SK-N-SH (cell line): ENCODE results near the gene DNM2. TPM values are rescaled to one million over a fixed set of nuclear protein-coding genes. Genes with fewer than 3 reads are reported as not detected.

Experiments used
- CTCF ChIA-PET: fragments of 300-600, 350-600 bp; formaldehyde crosslinking; extraction: SDS; loops from one replicate; lab custom pipeline; 2021; lab: Yijun Ruan, JAX
- POLR2A ChIA-PET: fragments of 350-600 bp; sonication (Branson Sonifier 250); formaldehyde crosslinking; extraction: SDS; loops from one replicate; lab custom pipeline; 2020; ENCODE audit warnings: antibody characterized with exemption, inconsistent platforms; lab: Yijun Ruan, JAX
- DNase-seq: peaks from one replicate; pipeline ENCODE4 v3.0.0; 2012
- H2AFZ ChIP-seq: fragments of 200-600 bp; sonication (generic); 2 replicates; pipeline ENCODE4 v1.8.1; 2016; ENCODE audit warnings: antibody characterized with exemption, mild to moderate bottlenecking, low read depth
- H3F3A ChIP-seq: fragments of 200-600 bp; sonication (generic); replicated peaks from 2 replicates; pipeline ENCODE3; 2016; ENCODE audit warnings: antibody characterized with exemption, mild to moderate bottlenecking; ENCODE audit not compliant: insufficient read depth
- H3K27ac ChIP-seq, 2 experiments: fragments of 200-500 bp in 1 of 2; fragments of 200-600 bp in 1 of 2; sonication (Bioruptor generic) in 1 of 2; sonication (generic), shearing (Covaris generic) in 1 of 2; 2 replicates each; pipeline versions ENCODE4 v1.5.1 to v1.6.1; 2014 to 2016; ENCODE audit warnings: low read depth in 2 of 2, inconsistent platforms in 1 of 2, low read length in 1 of 2, mild to moderate bottlenecking in 1 of 2, mixed read lengths in 1 of 2
- H3K27me3 ChIP-seq: fragments of 200-600 bp; sonication (generic), shearing (Covaris generic); 2 replicates; pipeline ENCODE4 v1.6.1; 2016; ENCODE audit warnings: mixed run types; ENCODE audit not compliant: insufficient read depth
- H3K36me3 ChIP-seq, 2 experiments: fragments of 200-500 bp in 1 of 2; fragments of 200-600 bp in 1 of 2; sonication (Bioruptor generic) in 1 of 2; sonication (generic) in 1 of 2; replicated peaks in 1 of 2; 2 replicates each; pipeline versions ENCODE3 to v1.5.1; 2014 to 2016; ENCODE audit warnings: low read length in 1 of 2, mild to moderate bottlenecking in 1 of 2; ENCODE audit not compliant: insufficient read depth in 2 of 2, control insufficient read depth in 1 of 2
- H3K4me1 ChIP-seq, 2 experiments: fragments of 200-500 bp in 1 of 2; fragments of 200-600 bp in 1 of 2; sonication (Bioruptor generic) in 1 of 2; sonication (generic), shearing (Covaris generic) in 1 of 2; 2 replicates each; pipeline versions ENCODE4 v1.5.1 to v1.6.1; 2014 to 2016; ENCODE audit warnings: low read depth in 1 of 2, low read length in 1 of 2, mixed run types in 1 of 2; ENCODE audit not compliant: insufficient read depth in 2 of 2, control insufficient read depth in 1 of 2
- H3K4me2 ChIP-seq: fragments of 200-600 bp; sonication (generic), shearing (Covaris generic); 2 replicates; pipeline ENCODE4 v1.6.1; 2017; ENCODE audit warnings: mixed run types
- H3K4me3 ChIP-seq, 2 experiments: fragments of 200-500 bp in 1 of 2; fragments of 200-600 bp in 1 of 2; sonication (Bioruptor generic) in 1 of 2; sonication (generic), shearing (Covaris generic) in 1 of 2; 2 replicates each; pipeline versions ENCODE4 v1.5.1 to v1.8.1; 2014 to 2016; ENCODE audit warnings: low read depth in 2 of 2, inconsistent platforms in 1 of 2, low read length in 1 of 2, mild to moderate bottlenecking in 1 of 2, mixed read lengths in 1 of 2, moderate library complexity in 1 of 2
- H3K79me2 ChIP-seq: fragments of 200-600 bp; sonication (generic); 2 replicates; pipeline ENCODE4 v1.8.1; 2017; ENCODE audit warnings: mild to moderate bottlenecking; ENCODE audit not compliant: insufficient read depth
- H3K9ac ChIP-seq: fragments of 200-600 bp; sonication (generic); 2 replicates; pipeline ENCODE4 v1.6.1; 2017; ENCODE audit warnings: mixed run types
- H3K9me2 ChIP-seq: fragments of 200-600 bp; sonication (generic); 2 replicates; pipeline ENCODE4 v1.6.1; 2017; ENCODE audit warnings: mixed run types
- H3K9me3 ChIP-seq: fragments of 200-600 bp; sonication (generic); 2 replicates; pipeline ENCODE4 v1.6.1; 2017; ENCODE audit warnings: mixed run types, mild to moderate bottlenecking, moderate library complexity
- H4K20me1 ChIP-seq: fragments of 200-600 bp; sonication (generic); 2 replicates; pipeline ENCODE4 v1.6.1; 2017; ENCODE audit warnings: mild to moderate bottlenecking, mixed run types; ENCODE audit not compliant: insufficient read depth
- EP300 ChIP-seq, 2 experiments: IDR thresholded peaks; 2 replicates each; pipeline versions ENCODE4 v1.4.0 to v1.6.1; 2012; ENCODE audit warnings: borderline replicate concordance in 1 of 2, low read depth in 1 of 2, low read length in 1 of 2
- EZH2phosphoT487 ChIP-seq: fragments of 200-600 bp; sonication (generic); IDR thresholded peaks from 2 replicates; pipeline ENCODE4 v1.6.1; 2017; ENCODE audit warnings: low read depth, mixed run types, mild to moderate bottlenecking, antibody characterized with exemption, moderate library complexity, borderline replicate concordance
- GATA2 ChIP-seq: sonication (generic); formaldehyde crosslinking; IDR thresholded peaks from 2 replicates; pipeline ENCODE4 v1.5.0; 2020; ENCODE audit warnings: mild to moderate bottlenecking, missing genetic modification reagents
- MAX ChIP-seq: IDR thresholded peaks from 2 replicates; pipeline ENCODE4 v1.4.0; 2012; ENCODE audit warnings: low read depth
- MEF2A ChIP-seq: IDR thresholded peaks from 2 replicates; pipeline ENCODE4 v1.4.0; 2012; ENCODE audit warnings: low read depth, borderline replicate concordance
- MXI1 ChIP-seq: IDR thresholded peaks from 2 replicates; pipeline ENCODE4 v1.6.1; 2012; ENCODE audit warnings: mild to moderate bottlenecking, low read depth, low read length, improper control_type of control experiment
- RAD21 ChIP-seq: IDR thresholded peaks from 2 replicates; pipeline ENCODE4 v1.6.1; 2012; ENCODE audit warnings: mild to moderate bottlenecking, low read length
- RCOR1 ChIP-seq: fragments of 150-350 bp; IDR thresholded peaks from 2 replicates; pipeline ENCODE4 v1.6.1; 2017; ENCODE audit warnings: antibody characterized with exemption, low read length
- RFX5 ChIP-seq: IDR thresholded peaks from 2 replicates; pipeline ENCODE4 v1.6.1; 2012; ENCODE audit warnings: mild to moderate bottlenecking, improper control_type of control experiment, low read length
- TAF1 ChIP-seq: IDR thresholded peaks from 2 replicates; pipeline ENCODE4 v1.6.1; 2012; ENCODE audit warnings: low read depth, mild to moderate bottlenecking, low read length, moderate library complexity, borderline replicate concordance
- TEAD4 ChIP-seq: IDR thresholded peaks from 2 replicates; pipeline ENCODE4 v1.4.0; 2012; ENCODE audit warnings: mild to moderate bottlenecking, borderline replicate concordance; ENCODE audit not compliant: insufficient read depth
- WGBS: methylation state at CpG from one replicate; pipeline ENCODE4 v1.1.6; 2017; ENCODE audit warnings: low lambda C conversion rate; 5-methylcytosine and 5-hydroxymethylcytosine counted together
- polyA plus RNA-seq, 3 experiments: library from polyadenylated mRNA; depleted of rRNA; stranded (reverse); fragments of >200 nt; gene quantifications; 2 replicates each; pipeline ENCODE4 v1.2.3, GENCODE V29; 2012
- TF ChIP-seq, protein P1 (sequence below): fragments of 200-600 bp; sonication (generic); IDR thresholded peaks from 2 replicates; pipeline ENCODE4 v1.6.1; 2017; ENCODE audit warnings: antibody characterized with exemption, mild to moderate bottlenecking, moderate library complexity
- TF ChIP-seq, protein P2 (sequence below): IDR thresholded peaks from 2 replicates; pipeline ENCODE4 v1.6.1; 2012; ENCODE audit warnings: mild to moderate bottlenecking, low read depth, low read length, moderate library complexity
- TF ChIP-seq, protein P3 (sequence below): IDR thresholded peaks from 2 replicates; pipeline ENCODE4 v1.4.0; 2012; ENCODE audit warnings: low read depth, borderline replicate concordance

The DNM2 gene
- polyA plus RNA-seq, 1 of the 3 experiments (the other 2 are of a cell fraction), result 52.5 TPM

DNA sequence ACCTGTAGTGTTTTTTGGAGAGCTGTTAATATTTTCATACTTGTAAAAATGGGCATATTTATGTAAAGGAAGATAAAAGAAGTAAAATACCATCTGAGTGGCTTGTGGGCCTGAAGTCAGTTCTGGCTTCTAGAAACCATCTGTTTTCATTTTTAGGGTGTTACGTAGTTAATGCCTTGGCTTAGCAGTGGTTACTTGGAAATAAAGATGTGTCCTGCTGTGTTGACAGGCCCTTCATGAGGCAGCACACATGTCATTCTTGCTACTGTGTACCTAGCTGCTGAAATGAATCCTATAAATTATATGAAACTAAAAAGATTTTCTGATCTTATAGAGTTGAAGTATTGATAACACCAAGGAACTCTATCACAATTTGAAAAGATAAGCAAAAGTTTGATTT, 47.7 kb upstream of the DNM2 start:
- Histone ChIP-seq H3K27ac (no peak overlapping the region), H3K9me3 (no peaks in the 10 kb centered on the region), H3K9me2 (no peaks in the 10 kb centered on the region), H3K27me3 (no peaks in the 10 kb centered on the region), H3K4me3 (no peak overlapping the region), H3K79me2 (peaks cover 100% of the 10 kb centered on the region), H3K4me1 (no peaks in the 10 kb centered on the region), H3K9ac (no peak overlapping the region), H3F3A (peaks cover 8% of the 10 kb centered on the region), H4K20me1 (peaks cover 98% of the 10 kb centered on the region), H3K4me2 (no peak overlapping the region), H3K36me3 (peaks cover 30 to 67% of the 10 kb centered on the region in 2 experiments), H2AFZ (no peak overlapping the region)
- POLR2A ChIA-PET, result no interaction called here
- CTCF ChIA-PET, result interaction anchor here (1.2 to 2.3 kb wide), 4 partner anchors 8 to 89 kb away, joined by 4 to 14 read pairs (median 7); no protein-coding TSS in a partner anchor
- TF ChIP-seq MXI1, result no peak
- TF ChIP-seq MEF2A, result no peak
- TF ChIP-seq, protein P1, sequence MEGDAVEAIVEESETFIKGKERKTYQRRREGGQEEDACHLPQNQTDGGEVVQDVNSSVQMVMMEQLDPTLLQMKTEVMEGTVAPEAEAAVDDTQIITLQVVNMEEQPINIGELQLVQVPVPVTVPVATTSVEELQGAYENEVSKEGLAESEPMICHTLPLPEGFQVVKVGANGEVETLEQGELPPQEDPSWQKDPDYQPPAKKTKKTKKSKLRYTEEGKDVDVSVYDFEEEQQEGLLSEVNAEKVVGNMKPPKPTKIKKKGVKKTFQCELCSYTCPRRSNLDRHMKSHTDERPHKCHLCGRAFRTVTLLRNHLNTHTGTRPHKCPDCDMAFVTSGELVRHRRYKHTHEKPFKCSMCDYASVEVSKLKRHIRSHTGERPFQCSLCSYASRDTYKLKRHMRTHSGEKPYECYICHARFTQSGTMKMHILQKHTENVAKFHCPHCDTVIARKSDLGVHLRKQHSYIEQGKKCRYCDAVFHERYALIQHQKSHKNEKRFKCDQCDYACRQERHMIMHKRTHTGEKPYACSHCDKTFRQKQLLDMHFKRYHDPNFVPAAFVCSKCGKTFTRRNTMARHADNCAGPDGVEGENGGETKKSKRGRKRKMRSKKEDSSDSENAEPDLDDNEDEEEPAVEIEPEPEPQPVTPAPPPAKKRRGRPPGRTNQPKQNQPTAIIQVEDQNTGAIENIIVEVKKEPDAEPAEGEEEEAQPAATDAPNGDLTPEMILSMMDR, result no peak
- TF ChIP-seq MAX, result no peak
- no peak for TF ChIP-seq RFX5
- DNase-seq, result no peak
- WGBS, result 72% methylated on average over 1 of the region's 1 CpG

DNA sequence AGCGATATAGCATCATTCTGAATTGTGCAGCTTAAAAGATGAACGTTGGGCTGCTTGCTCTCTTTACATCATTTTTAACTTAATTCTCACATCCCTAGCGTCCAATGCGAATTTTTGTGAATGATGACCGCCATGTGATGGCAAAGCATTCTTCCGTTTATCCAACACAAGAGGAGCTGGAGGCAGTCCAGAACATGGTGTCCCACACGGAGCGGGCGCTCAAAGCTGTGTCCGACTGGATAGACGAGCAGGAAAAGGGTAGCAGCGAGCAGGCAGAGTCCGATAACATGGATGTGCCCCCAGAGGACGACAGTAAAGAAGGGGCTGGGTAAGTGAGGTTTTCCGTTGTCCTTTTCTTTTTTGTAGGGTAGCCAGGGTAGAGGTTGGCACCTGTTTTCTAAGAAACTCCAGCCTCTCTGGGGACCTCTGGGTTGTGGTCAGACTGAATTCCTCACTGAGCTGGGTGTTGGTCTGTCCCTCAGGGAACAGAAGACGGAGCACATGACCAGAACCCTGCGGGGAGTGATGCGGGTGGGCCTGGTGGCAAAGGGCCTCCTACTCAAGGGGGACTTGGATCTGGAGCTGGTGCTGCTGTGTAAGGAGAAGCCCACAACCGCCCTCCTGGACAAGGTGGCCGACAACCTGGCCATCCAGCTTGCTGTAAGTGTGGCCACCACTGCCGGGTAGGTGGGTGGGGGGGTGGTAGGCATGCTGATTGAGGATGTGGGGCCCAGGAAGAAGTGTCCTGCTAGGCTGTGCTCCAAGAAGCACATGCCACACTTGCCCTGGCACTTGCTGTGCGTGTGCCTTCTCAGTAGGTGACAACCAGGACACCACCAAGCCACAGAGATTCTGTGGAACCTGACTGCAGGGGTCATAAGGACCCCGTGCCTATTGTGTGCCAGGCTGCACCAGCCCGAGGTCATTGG, 46.7 kb upstream of the DNM2 start:
- H3K4me2 ChIP-seq, result no peak overlapping the region
- H3K4me3 ChIP-seq, result no peak overlapping the region
- peaks cover 8% of the 10 kb centered on the region for H3F3A ChIP-seq
- no peak overlapping the region for H3K27ac ChIP-seq
- H2AFZ ChIP-seq, result no peak overlapping the region
- POLR2A ChIA-PET, result no interaction called here
- CTCF ChIA-PET, result interaction anchor here (0.6 to 4.0 kb wide), 7 partner anchors 9 to 187 kb away, joined by 3 to 15 read pairs (median 5); no protein-coding TSS in a partner anchor
- H3K9ac ChIP-seq, result no peak overlapping the region
- H3K79me2 ChIP-seq, result peaks cover 100% of the 10 kb centered on the region
- no peaks in the 10 kb centered on the region for H3K9me3 ChIP-seq
- no peaks in the 10 kb centered on the region for H3K4me1 ChIP-seq
- no peak for TF ChIP-seq TAF1
- no peak for TF ChIP-seq EZH2phosphoT487
- no peak for TF ChIP-seq RCOR1
- TF ChIP-seq TEAD4, result no peak
- no peak for TF ChIP-seq RAD21
- TF ChIP-seq, protein P2, sequence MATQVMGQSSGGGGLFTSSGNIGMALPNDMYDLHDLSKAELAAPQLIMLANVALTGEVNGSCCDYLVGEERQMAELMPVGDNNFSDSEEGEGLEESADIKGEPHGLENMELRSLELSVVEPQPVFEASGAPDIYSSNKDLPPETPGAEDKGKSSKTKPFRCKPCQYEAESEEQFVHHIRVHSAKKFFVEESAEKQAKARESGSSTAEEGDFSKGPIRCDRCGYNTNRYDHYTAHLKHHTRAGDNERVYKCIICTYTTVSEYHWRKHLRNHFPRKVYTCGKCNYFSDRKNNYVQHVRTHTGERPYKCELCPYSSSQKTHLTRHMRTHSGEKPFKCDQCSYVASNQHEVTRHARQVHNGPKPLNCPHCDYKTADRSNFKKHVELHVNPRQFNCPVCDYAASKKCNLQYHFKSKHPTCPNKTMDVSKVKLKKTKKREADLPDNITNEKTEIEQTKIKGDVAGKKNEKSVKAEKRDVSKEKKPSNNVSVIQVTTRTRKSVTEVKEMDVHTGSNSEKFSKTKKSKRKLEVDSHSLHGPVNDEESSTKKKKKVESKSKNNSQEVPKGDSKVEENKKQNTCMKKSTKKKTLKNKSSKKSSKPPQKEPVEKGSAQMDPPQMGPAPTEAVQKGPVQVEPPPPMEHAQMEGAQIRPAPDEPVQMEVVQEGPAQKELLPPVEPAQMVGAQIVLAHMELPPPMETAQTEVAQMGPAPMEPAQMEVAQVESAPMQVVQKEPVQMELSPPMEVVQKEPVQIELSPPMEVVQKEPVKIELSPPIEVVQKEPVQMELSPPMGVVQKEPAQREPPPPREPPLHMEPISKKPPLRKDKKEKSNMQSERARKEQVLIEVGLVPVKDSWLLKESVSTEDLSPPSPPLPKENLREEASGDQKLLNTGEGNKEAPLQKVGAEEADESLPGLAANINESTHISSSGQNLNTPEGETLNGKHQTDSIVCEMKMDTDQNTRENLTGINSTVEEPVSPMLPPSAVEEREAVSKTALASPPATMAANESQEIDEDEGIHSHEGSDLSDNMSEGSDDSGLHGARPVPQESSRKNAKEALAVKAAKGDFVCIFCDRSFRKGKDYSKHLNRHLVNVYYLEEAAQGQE, result no peak
- no peak for TF ChIP-seq EP300 (IDR thresholded peaks at IDR 0.05; ENCODE audit: borderline replicate concordance in 1 of 2, low read depth in 1 of 2, low read length in 1 of 2)
- TF ChIP-seq, protein P3, sequence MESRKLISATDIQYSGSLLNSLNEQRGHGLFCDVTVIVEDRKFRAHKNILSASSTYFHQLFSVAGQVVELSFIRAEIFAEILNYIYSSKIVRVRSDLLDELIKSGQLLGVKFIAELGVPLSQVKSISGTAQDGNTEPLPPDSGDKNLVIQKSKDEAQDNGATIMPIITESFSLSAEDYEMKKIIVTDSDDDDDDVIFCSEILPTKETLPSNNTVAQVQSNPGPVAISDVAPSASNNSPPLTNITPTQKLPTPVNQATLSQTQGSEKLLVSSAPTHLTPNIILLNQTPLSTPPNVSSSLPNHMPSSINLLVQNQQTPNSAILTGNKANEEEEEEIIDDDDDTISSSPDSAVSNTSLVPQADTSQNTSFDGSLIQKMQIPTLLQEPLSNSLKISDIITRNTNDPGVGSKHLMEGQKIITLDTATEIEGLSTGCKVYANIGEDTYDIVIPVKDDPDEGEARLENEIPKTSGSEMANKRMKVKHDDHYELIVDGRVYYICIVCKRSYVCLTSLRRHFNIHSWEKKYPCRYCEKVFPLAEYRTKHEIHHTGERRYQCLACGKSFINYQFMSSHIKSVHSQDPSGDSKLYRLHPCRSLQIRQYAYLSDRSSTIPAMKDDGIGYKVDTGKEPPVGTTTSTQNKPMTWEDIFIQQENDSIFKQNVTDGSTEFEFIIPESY, result no peak
- no peak for TF ChIP-seq GATA2 (CRISPR knock-in tag)
- no peak for TF ChIP-seq RFX5
- peaks cover 31 to 74% of the 10 kb centered on the region in 2 experiments for H3K36me3 ChIP-seq
- DNase-seq, result no peak
- peaks cover 98% of the 10 kb centered on the region for H4K20me1 ChIP-seq
- H3K27me3 ChIP-seq, result no peaks in the 10 kb centered on the region
- 93% methylated on average over 19 of the region's 24 CpGs for WGBS
- no peaks in the 10 kb centered on the region for H3K9me2 ChIP-seq
